Natural killer cell treated with Interleukin-12 subunit alpha and Interleukin-12 subunit beta and Interleukin-15 and Interleukin-18, amount 100 ng/mL, for 72 hours (primary cell): ENCODE measurements around the gene RAB15. TPM values are rescaled to one million over a fixed set of nuclear protein-coding genes. Genes with fewer than 3 reads are reported as not detected.

Experiments used
- ATAC-seq, 2 donors: fragments of 150-1000 bp; cut with Tn5 transposase in 1 of 2; sonication (Bioruptor Pico), chemical (Tn5 transposase) in 1 of 2; 2 replicates each; pipeline ENCODE4 v1.10.0; 2021
- DNase-seq: peaks from one replicate; pipeline ENCODE4 v3.0.0; 2022; ENCODE audit warnings: low spot score
- H3K27ac Mint-ChIP-seq, 2 donors: 1 replicate in 1 of 2; 2 replicates in 1 of 2; pipeline ENCODE4 v1.8.0; 2022; ENCODE audit warnings: mixed read lengths in 2 of 2, mild to moderate bottlenecking in 1 of 2, moderate library complexity in 1 of 2
- H3K27me3 Mint-ChIP-seq, 2 donors: 1 replicate in 1 of 2; 2 replicates in 1 of 2; pipeline ENCODE4 v1.8.0; 2022; ENCODE audit warnings: mixed read lengths in 2 of 2
- H3K36me3 Mint-ChIP-seq: one replicate; pipeline ENCODE4 v1.8.0; 2022; ENCODE audit warnings: mixed read lengths
- H3K4me1 Mint-ChIP-seq, 2 donors: 1 replicate in 1 of 2; 2 replicates in 1 of 2; pipeline ENCODE4 v1.8.0; 2022; ENCODE audit warnings: low read depth in 2 of 2, mixed read lengths in 2 of 2, mild to moderate bottlenecking in 1 of 2
- H3K4me3 Mint-ChIP-seq: one replicate; pipeline ENCODE4 v1.8.0; 2022; ENCODE audit warnings: mixed read lengths
- H3K9me3 Mint-ChIP-seq: 2 replicates; pipeline ENCODE4 v1.8.0; 2022; ENCODE audit warnings: mixed read lengths
- total RNA-seq, 2 donors: library from RNA; stranded (reverse); gene quantifications; one replicate each; pipeline ENCODE4 v1.2.3, GENCODE V29; 2022

The RAB15 gene
- total RNA-seq, 2 donors from 2014 or later = 1.8 to 2.1 TPM

DNA sequence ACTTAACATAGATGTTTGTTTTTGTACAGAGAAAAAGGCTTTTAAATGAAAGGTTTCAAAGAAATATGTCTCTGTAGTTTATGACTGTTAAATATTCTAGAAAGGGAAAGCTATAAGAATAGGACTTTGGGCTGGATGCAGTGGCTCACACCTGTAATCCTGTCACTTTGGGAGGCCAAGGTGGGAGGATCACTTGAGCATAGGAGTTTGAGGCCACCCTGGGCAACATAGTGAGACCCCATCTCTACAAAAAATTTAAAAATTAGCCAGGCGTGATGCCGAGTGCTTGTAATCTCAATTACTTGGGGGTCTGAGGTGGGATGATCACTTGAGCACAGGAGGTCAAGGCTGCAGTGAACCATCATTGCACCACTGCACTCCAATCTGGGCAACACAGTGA lies 41.0 kb downstream of the RAB15 start:
- no peak overlapping the region for H3K4me3 Mint-ChIP-seq
- no peak overlapping the region for H3K27ac Mint-ChIP-seq
- no peaks in the 10 kb centered on the region for H3K27me3 Mint-ChIP-seq
- no peaks in the 10 kb centered on the region for H3K9me3 Mint-ChIP-seq
- peaks cover 20 to 24% of the 10 kb centered on the region in 2 donors for H3K4me1 Mint-ChIP-seq
- DNase-seq (no peak), ATAC-seq (no peak)
- peaks cover 8% of the 10 kb centered on the region for H3K36me3 Mint-ChIP-seq

DNA sequence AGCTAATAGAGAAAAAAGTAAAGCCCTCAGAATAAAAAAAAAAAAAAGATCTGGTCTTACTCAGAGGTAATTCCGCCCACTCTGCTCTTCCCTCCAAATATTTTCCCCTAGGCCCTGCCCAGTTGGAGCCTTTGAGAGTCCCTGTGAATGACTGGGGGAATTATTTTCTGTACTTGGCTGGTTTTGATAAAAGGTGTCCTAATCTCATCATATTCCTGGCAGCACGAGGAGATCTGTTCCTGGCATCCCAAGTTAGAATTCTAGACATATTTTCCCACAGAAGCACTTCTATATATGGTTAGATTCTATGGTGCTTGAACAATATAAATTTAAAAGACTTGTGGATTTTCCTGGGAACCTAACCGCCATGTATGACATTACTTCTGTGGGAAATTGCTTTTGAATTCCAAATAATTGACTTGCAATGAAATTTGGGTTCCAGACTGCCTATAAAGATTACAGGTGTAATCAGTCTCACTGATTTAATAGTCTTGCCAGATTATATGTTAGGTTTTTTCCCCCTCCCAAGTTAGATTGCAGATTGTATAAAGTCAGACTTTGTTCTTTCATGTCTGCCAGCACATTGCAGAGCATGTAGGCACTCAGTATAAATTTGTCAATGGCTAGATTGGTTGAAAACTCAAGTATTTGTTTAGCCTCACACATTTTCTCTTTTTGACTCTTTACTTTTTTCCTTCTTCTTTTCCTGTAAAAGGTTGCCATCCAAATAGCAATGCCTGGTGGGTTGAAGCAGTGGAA lies 41.9 kb downstream of the RAB15 start:
- no peak overlapping the region for H3K27ac Mint-ChIP-seq
- H3K4me3 Mint-ChIP-seq = no peak overlapping the region
- H3K27me3 Mint-ChIP-seq = no peaks in the 10 kb centered on the region
- ATAC-seq = no peak
- H3K9me3 Mint-ChIP-seq = no peaks in the 10 kb centered on the region
- DNase-seq = no peak
- peaks cover 8% of the 10 kb centered on the region for H3K36me3 Mint-ChIP-seq
- peaks cover 16 to 18% of the 10 kb centered on the region in 2 donors for H3K4me1 Mint-ChIP-seq

DNA sequence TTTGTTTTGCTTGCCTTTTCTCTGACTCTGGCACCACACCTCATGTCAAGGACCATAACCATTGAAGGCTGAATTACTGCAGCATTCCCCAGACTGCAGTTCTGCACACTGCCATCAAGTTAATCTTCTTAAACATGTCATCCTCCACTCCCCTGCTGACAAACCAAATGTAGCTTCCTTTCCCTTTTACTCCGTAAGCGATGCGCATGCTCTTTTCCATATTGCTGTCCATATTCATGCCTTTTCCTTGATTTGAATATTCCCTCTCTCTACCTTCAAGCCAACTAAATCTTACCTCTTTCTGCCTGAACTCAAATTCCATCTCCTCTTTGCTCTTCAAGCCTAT lies 43.1 kb downstream of the RAB15 start:
- DNase-seq (no peak), ATAC-seq (no peak)
- Mint-ChIP-seq H3K27ac (no peak overlapping the region), H3K36me3 (peaks cover 10% of the 10 kb centered on the region), H3K9me3 (no peaks in the 10 kb centered on the region), H3K27me3 (no peaks in the 10 kb centered on the region), H3K4me3 (no peak overlapping the region), H3K4me1 (peaks cover 6 to 8% of the 10 kb centered on the region in 2 donors)

DNA sequence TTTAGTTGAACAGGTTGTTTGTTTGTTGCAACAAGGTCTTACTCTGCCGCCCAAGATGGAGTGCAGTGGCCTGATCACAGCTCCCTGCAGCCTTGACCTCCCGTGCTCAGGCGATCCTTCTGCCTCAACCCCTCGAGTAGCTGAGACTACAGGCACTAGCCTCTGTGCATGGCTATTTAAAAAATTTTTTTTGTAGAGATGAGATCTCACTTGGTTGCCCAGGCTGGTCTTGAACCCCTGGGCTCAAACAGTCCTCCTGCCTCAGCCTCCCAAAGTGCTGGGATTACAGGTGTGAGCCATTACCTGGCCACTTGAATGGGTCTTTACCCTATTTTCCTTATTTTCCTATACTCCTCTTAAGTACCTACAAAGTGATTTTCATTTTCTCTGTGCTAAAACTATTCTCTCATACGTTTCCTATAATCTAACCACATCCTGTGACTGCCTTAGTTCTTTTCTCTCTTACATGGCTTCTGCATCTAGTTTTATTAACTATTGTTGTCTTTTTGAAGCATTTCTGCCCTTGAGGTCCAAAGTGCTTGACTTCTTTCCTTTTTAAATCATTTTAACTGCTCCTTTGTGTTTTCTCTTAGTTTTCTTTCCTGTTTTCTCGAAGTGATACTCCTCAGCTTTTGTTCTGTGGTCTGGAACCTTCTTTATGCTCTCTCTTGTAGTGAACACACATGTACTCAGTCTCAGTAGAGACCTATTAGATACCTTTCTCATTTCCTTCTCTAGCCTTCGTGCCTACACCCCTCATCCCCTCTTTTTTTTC lies 43.7 kb downstream of the RAB15 start:
- Mint-ChIP-seq H3K27ac (no peak overlapping the region), H3K4me3 (no peak overlapping the region), H3K27me3 (no peaks in the 10 kb centered on the region), H3K9me3 (no peaks in the 10 kb centered on the region), H3K36me3 (peaks cover 10% of the 10 kb centered on the region), H3K4me1 (peaks cover 6 to 8% of the 10 kb centered on the region in 2 donors)
- DNase-seq (no peak), ATAC-seq (peak; percentile 65 to 68)

DNA sequence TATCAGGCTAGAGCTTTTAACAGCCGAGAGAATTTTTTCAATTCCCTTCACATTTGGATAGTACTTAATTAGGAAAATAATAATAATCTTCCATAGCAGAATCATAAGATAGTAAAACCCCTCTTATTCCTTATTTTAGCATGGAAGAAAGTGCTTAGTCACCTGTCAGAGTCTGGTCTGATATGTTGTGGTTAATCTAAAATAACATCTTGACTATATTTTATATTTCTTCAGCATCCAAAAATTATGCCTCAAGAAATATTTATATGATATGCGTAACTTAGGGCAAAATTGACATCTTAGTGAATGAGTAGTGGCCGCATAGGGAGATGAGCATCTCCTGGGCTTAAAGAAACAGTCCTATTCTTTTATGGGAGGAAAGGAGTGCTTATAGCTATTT lies 45.1 kb downstream of the RAB15 start:
- Mint-ChIP-seq H3K9me3 (no peaks in the 10 kb centered on the region), H3K4me3 (no peak overlapping the region), H3K4me1 (peaks cover 6 to 8% of the 10 kb centered on the region in 2 donors), H3K27me3 (no peaks in the 10 kb centered on the region), H3K27ac (no peak overlapping the region), H3K36me3 (peaks cover 10% of the 10 kb centered on the region)
- ATAC-seq (no peak), DNase-seq (no peak)

DNA sequence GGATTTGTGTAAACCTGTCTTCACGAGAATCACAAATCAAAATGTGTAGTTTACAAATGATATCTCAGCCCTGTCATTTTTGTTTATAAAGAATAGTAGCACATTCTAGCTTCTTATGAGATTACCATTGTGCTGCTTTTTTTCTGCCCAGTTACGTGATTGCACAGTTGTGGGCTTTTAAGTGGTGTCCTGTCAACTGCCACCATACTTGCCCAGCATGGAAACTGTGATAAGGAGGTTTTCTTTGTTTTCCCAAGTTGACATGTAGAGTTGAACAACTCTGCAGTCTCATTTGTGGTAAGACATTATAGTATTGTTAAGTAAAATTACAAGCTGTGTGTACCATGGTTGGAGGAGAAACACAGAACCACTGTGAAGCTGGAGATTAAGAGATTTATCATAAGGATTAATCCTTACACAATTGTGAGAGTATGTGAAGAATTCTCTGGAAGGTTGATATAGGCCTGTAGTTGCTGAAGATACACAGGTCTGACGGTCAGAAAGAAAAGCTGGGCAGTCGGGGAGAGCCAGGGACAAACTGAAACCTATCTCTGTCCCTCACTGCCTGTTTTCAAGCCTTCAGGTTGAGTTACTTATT lies 45.6 kb downstream of the RAB15 start:
- Mint-ChIP-seq H3K4me3 (peak overlapping the region; percentile 7), H3K27ac (no peak overlapping the region), H3K27me3 (no peaks in the 10 kb centered on the region), H3K9me3 (no peaks in the 10 kb centered on the region), H3K36me3 (peaks cover 10% of the 10 kb centered on the region), H3K4me1 (peaks cover 6 to 12% of the 10 kb centered on the region in 2 donors)
- DNase-seq (no peak), ATAC-seq (no peak)

DNA sequence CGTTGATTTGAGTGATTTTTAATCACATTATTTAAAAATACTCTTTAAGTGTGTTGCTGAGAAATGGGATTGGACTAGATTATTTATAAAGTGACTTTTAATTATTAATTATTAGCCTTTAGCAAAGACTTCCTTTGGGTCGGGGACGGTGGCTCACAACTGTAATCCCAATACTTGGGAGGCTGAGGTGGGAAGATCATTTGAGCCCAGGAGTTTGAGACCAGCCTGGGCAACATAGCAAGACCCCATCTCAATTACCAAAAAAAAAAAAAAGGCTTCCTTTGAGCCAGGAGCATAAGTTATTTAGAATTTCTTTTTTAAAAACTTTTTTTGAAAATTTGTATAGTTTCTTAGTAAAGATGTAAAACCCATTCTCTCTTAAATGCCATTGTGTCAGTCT lies 49.1 kb downstream of the RAB15 start:
- H3K27ac Mint-ChIP-seq = no peak overlapping the region
- no peaks in the 10 kb centered on the region for H3K27me3 Mint-ChIP-seq
- DNase-seq = no peak
- peaks cover 10% of the 10 kb centered on the region for H3K36me3 Mint-ChIP-seq
- H3K4me3 Mint-ChIP-seq = no peak overlapping the region
- ATAC-seq = no peak
- H3K9me3 Mint-ChIP-seq = no peaks in the 10 kb centered on the region
- peaks cover 13 to 21% of the 10 kb centered on the region in 2 donors for H3K4me1 Mint-ChIP-seq

DNA sequence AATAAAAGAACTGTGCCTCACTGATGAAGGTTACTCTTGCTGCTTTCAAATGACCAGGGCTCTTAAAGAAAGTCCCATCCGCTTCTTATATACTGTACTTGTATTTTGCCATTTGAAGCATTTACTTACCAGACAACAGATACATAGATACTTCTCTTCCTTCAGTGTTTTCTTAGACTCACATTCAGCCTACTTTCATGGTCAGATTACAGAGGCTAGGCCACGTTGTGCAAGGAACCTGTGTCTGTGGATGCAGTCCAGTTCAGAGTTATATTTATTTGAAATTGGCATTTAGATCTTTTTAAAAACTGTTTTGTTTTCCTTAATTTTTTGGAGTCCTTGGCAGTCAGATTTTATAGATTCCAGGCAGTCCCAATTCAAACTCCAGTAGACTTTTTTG lies 51.7 kb downstream of the RAB15 start:
- no peak overlapping the region for H3K4me3 Mint-ChIP-seq
- no peaks in the 10 kb centered on the region for H3K27me3 Mint-ChIP-seq
- no peak for ATAC-seq
- DNase-seq = no peak
- H3K9me3 Mint-ChIP-seq = no peaks in the 10 kb centered on the region
- H3K36me3 Mint-ChIP-seq = peaks cover 6% of the 10 kb centered on the region
- H3K4me1 Mint-ChIP-seq = peaks cover 26 to 37% of the 10 kb centered on the region in 2 donors
- H3K27ac Mint-ChIP-seq = peak overlapping the region in 1 of 2 donors; percentile 36

DNA sequence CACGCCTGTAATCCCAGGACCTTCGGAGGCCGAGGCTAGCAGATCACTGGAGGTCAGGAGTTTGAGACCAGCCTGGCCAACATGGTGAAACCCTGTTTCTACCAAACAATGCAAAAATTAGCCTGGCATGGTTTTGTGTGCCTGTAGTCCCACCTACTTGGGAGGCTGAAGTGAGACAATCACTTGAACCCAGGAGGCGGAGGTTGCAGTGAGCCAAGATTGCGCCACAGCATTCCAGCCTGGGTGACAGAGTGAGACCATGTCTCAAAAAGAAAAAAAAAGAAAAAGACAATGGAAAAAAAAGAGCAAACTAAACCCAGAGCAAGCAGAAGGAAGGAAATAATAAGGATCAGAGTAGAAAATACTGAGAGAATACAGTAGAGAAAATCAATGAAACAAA lies 52.5 kb downstream of the RAB15 start:
- DNase-seq = no peak
- H3K4me1 Mint-ChIP-seq = peaks cover 33 to 45% of the 10 kb centered on the region in 2 donors
- no peak overlapping the region for H3K27ac Mint-ChIP-seq
- H3K9me3 Mint-ChIP-seq = no peaks in the 10 kb centered on the region
- no peak for ATAC-seq
- H3K4me3 Mint-ChIP-seq = no peak overlapping the region
- H3K36me3 Mint-ChIP-seq = peaks cover 4% of the 10 kb centered on the region
- no peaks in the 10 kb centered on the region for H3K27me3 Mint-ChIP-seq

DNA sequence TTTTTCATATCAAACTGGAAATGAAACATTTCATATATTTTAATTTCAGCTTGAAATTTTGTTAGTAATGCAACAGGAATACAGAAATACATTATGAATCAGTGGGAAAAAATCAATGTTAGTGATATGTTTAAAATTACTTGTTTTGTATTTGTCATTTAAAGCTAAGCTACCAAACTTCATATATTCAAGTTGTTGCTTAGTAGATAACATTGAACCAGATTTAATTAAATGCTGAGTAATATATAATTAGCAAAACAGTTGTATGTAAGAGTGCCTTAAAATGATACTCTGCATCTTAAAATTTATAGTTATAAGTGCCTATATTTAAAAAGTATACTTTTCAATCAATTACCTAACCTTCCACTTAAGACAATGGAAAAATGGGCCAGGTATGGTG lies 52.9 kb downstream of the RAB15 start:
- Mint-ChIP-seq H3K27me3 (no peaks in the 10 kb centered on the region), H3K4me1 (peaks cover 34 to 47% of the 10 kb centered on the region in 2 donors), H3K36me3 (peaks cover under 1% of the 10 kb centered on the region), H3K9me3 (no peaks in the 10 kb centered on the region), H3K4me3 (no peak overlapping the region), H3K27ac (no peak overlapping the region)
- no peak for ATAC-seq
- DNase-seq = no peak

DNA sequence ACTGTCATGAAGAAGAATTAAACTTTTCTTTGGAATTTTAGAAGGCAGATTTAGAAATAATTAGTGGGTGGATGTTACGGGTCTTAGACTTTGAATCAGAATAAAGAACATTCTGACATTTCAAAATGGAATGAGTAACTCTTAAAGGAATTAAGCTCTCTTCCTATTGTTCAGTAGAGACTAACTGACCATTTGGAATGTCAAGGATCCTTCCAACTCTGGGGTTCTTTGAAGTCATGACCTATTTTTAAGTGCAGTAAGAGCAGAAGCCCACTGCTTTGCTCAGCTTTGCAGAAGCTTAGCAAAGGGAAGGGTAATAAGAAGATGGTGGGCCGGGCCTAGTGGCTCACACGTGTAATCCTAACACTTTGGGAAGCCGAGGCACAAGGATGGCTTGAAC lies 53.9 kb downstream of the RAB15 start:
- Mint-ChIP-seq H3K36me3 (no peaks in the 10 kb centered on the region), H3K4me1 (peaks cover 38 to 53% of the 10 kb centered on the region in 2 donors), H3K4me3 (no peak overlapping the region), H3K27me3 (no peaks in the 10 kb centered on the region), H3K9me3 (no peaks in the 10 kb centered on the region), H3K27ac (peak overlapping the region; percentile 11 to 32)
- DNase-seq (no peak), ATAC-seq (no peak)

DNA sequence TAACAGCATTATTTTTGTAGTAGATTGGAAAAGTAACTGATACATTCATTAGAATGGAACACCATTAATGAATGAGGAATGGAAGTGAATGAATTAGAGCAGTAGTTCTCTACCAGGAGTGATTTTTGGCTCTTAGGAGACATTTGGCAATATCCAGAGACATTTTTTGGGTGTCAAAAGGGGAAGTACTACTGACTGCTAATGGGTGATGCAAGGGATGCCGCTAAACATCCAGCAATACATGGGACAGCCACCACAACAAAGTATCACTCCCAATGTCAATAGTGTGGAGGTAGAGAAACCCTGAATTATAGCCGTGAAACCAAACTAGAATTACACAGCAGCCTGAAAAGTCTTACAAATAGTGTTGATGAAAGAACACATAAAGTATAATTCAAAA lies 56.3 kb downstream of the RAB15 start:
- Mint-ChIP-seq H3K9me3 (no peaks in the 10 kb centered on the region), H3K4me1 (peaks cover 34 to 53% of the 10 kb centered on the region in 2 donors), H3K27me3 (peaks cover 0 to 2% of the 10 kb centered on the region in 2 donors), H3K4me3 (peak overlapping the region; percentile 97), H3K36me3 (no peaks in the 10 kb centered on the region), H3K27ac (peak overlapping the region; percentile 97 to 99)
- DNase-seq = no peak
- ATAC-seq = no peak

DNA sequence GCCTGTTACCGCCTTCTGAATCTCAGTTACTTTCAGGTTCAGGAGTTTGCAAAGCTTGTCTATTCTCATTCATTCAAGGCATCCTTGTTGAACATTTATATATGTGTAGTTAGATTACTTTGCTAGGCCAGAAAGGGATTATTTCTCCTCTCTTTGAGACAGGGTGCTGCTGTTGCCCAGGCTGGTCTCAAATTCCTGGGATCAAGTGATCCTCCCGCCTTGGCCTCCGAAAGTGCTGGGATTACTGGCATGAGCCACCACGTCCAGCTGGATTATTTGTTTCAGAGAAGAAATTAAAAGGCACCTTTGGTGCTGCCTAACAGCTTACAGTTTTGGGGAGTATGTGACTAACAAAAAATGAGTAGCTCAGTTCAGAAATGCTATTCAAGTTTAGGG lies 57.1 kb downstream of the RAB15 start:
- DNase-seq (no peak), ATAC-seq (no peak)
- no peaks in the 10 kb centered on the region for H3K9me3 Mint-ChIP-seq
- peak overlapping the region; percentile 97 to 99 for H3K27ac Mint-ChIP-seq
- H3K36me3 Mint-ChIP-seq = no peaks in the 10 kb centered on the region
- H3K4me1 Mint-ChIP-seq = peaks cover 30 to 46% of the 10 kb centered on the region in 2 donors
- H3K4me3 Mint-ChIP-seq = peak overlapping the region; percentile 97
- peaks cover 0 to 2% of the 10 kb centered on the region in 2 donors for H3K27me3 Mint-ChIP-seq
